BJ (cell line): ENCODE data around the gene TM9SF2. TPM values are rescaled to one million over a fixed set of nuclear protein-coding genes. Genes with fewer than 3 reads are reported as not detected.
"Not testable (repeated sequence)": the region's sequence is repeated elsewhere in the genome, so short reads cannot be mapped to it uniquely, and the experiment has no call there.

Experiments
- CTCF ChIA-PET: fragments of 350-600 bp; formaldehyde crosslinking; extraction: SDS; loops from one replicate; lab custom pipeline; 2021; ENCODE audit warnings: antibody characterized with exemption, inconsistent platforms; lab: Yijun Ruan, JAX
- POLR2A ChIA-PET: fragments of 300-600 bp; sonication (Branson Sonifier 250); formaldehyde crosslinking; extraction: SDS; loops from one replicate; lab custom pipeline; 2021; ENCODE audit warnings: antibody characterized with exemption; lab: Charles Lee
- DNase-seq: peaks from one replicate; pipeline ENCODE4 v3.0.0-alpha.2; 2011; ENCODE audit warnings: low read depth
- H3K27me3 ChIP-seq: 2 replicates; pipeline ENCODE4 v1.6.0; 2011; ENCODE audit warnings: low read length; ENCODE audit not compliant: control insufficient read depth, insufficient read depth
- H3K36me3 ChIP-seq: 2 replicates; pipeline ENCODE4 v1.5.1; 2011; ENCODE audit warnings: low read length; ENCODE audit not compliant: control insufficient read depth, insufficient read depth
- H3K4me3 ChIP-seq: 2 replicates; pipeline ENCODE4 v1.5.1; 2011; ENCODE audit warnings: low read depth, mild to moderate bottlenecking, control low read depth, low read length
- CTCF ChIP-seq: IDR thresholded peaks from 2 replicates; pipeline ENCODE4 v1.5.1; 2011; ENCODE audit warnings: low read depth, mild to moderate bottlenecking, control low read depth, inconsistent platforms, low read length, moderate library complexity; ENCODE audit not compliant: insufficient read depth
- polyA plus RNA-seq: library from polyadenylated mRNA; depleted of rRNA; stranded (reverse); fragments of >200 nt; gene quantifications from 2 replicates; pipeline ENCODE4 v1.2.3, GENCODE V29; 2011

Gene TM9SF2
- polyA plus RNA-seq, 1 experiment, result 62.0 TPM

GRCh38 chr13:99564386-99564785 lies 63.1 kb downstream of the TM9SF2 start:
- POLR2A ChIA-PET, result no interaction called here

GRCh38 chr13:99565478-99566124 lies 64.3 kb downstream of the TM9SF2 start:
- TF ChIP-seq CTCF, result no peak
- no peak for DNase-seq
- no peak overlapping the region for H3K4me3 ChIP-seq
- H3K27me3 ChIP-seq, result no peaks in the 10 kb centered on the region
- POLR2A ChIA-PET, result no interaction called here
- CTCF ChIA-PET, result interaction anchor here (1.0 to 1.1 kb wide), 2 partner anchors 11 to 128 kb away, joined by 3 read pairs; no protein-coding TSS in a partner anchor
- peaks cover 3% of the 10 kb centered on the region; the same call in 1 of the 2 replicates for H3K36me3 ChIP-seq

More at GRCh38 chr13:99564386-99564785, 63.1 kb downstream of the TM9SF2 start:
- H3K36me3 ChIP-seq, result peaks cover 3% of the 10 kb centered on the region; the same call in 1 of the 2 replicates
- no peaks in the 10 kb centered on the region for H3K27me3 ChIP-seq
- peak; percentile 27 for DNase-seq
- CTCF ChIA-PET, result interaction anchor here (0.6 to 1.1 kb wide), 5 partner anchors 14 to 144 kb away, joined by 3 read pairs; no protein-coding TSS in a partner anchor
- H3K4me3 ChIP-seq, result no peak overlapping the region
- TF ChIP-seq CTCF, result no peak

- ChIA-PET CTCF (interaction anchor here (0.5 to 1.0 kb wide), 2 partner anchors 12 to 500 kb away, joined by 3 read pairs; no protein-coding TSS in a partner anchor), POLR2A (no interaction called here)
- DNase-seq, result no peak
- Histone ChIP-seq H3K27me3 (no peaks in the 10 kb centered on the region), H3K36me3 (0 out of 2 replicates have a peak, but pooled peaks cover 3% of the 10 kb centered on the region), H3K4me3 (no peak overlapping the region)
- no peak for TF ChIP-seq CTCF
These were observed 65.1 kb downstream of the TM9SF2 start for GRCh38 chr13:99566125-99567083.

- H3K4me3 ChIP-seq, CTCF ChIA-PET, DNase-seq, H3K36me3 ChIP-seq, H3K27me3 ChIP-seq, POLR2A ChIA-PET: not testable (repeated sequence)
These were observed 67.6 kb downstream of the TM9SF2 start for GRCh38 chr13:99568901-99569300.

GRCh38 chr13:99572131-99572530 lies 70.9 kb downstream of the TM9SF2 start:
- no peak for DNase-seq
- Histone ChIP-seq H3K36me3 (no peaks in the 10 kb centered on the region), H3K4me3 (no peak overlapping the region), H3K27me3 (no peaks in the 10 kb centered on the region)
- ChIA-PET POLR2A (no interaction called here), CTCF (no interaction called here)
- TF ChIP-seq CTCF, result no peak
